ENCODE data around the gene ZDBF2. TPM values are rescaled to one million over a fixed set of nuclear protein-coding genes. Genes with fewer than 3 reads are reported as not detected.
"Not testable (repeated sequence)": the region's sequence is repeated elsewhere in the genome, so short reads cannot be mapped to it uniquely, and the experiment has no call there.

ZDBF2 gene
- polyA plus RNA-seq, 1 donor = 8.1 TPM

- no peak for DNase-seq
Observed at GRCh38 chr2:206324869-206325268, 50.4 kb downstream of the ZDBF2 start.

- DNase-seq = no peak
Observed at GRCh38 chr2:206328974-206329373, 54.5 kb downstream of the ZDBF2 start.

- no peak for DNase-seq
Observed at GRCh38 chr2:206336861-206337260, 62.4 kb downstream of the ZDBF2 start.

DNA sequence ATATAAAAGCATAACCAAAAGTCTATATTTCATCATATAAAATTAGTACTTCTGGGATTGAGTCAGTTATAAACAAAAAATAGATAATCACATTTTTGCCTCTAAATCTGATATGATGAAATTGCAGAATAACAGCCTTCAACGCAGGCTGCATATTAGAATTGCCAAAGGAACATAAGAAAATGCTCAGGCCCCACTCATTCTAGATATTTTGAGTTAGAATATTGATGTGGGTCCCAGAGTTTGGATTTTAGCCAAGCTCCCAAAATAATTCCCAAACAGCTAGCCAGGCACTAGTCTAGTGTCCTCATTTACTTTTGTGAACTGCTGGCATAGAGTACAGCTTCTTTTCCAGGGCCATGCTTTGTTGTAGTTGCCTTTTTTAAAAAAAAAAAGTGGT lies 63.5 kb downstream of the ZDBF2 start:
- no peak for DNase-seq

DNA sequence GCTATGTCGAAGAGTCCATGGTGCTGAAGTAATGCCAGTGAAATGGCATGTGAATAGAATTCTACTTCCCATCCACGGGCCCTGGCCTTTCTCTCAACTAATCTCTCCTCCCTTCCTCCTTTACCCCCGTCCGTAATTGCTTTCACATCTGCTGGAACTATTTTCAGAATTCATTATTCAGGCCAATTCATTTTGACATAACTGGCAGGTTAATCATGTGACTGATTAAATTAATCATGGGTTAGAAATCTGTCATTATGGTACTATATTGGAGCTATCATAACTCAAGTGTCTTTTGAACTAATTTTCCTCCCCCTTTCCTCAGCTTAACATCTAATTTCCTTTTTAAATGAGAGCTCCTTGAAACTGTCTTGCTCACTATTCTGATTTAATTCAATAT lies 66.9 kb downstream of the ZDBF2 start:
- DNase-seq = no peak

DNA sequence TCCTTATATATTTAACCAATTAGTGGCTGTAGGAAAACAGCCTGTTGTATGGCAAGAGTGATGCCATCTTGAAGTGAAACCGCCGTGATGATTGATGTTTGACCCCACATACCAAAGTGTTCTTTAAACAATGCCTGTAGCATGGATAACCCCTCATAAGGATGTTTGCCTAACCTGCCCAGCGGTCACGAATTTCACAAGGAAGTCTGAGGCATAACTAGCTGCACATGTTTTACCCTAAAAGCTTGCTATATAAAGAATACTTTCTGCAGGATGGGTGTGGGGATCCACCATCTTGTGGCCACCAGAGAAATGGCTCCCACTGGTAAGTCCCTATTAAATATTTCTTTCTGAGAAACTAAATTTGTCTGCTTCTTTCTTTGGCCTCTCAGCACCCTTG lies 68.7 kb downstream of the ZDBF2 start:
- DNase-seq = no peak

GRCh38 chr2:206343816-206344215 lies 69.4 kb downstream of the ZDBF2 start:
- DNase-seq = no peak

- no peak for DNase-seq
Observed at GRCh38 chr2:206345606-206346005, 71.1 kb downstream of the ZDBF2 start.

- no peak for DNase-seq
Observed at GRCh38 chr2:206349375-206349774, 74.9 kb downstream of the ZDBF2 start.

- DNase-seq = no peak
Observed at GRCh38 chr2:206352571-206352970, 78.1 kb downstream of the ZDBF2 start.

DNA sequence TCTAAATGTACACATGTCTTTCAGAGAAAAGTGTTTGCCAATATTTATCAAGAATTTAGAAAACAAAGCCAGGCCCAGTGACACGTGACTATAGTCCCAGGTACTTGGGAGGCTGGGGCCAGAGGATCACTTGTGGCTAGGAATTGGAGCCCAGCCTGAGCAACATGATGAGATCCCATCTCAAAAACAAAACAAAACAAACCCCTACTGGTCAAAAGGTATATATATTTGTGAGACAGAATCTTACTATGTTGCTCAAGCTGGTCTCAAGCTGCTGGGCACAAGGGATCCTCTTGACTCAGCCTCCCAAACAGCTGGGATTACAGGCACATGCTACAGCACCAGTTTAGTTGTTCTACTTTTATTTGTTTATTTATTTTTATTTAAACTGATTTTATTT lies 79.2 kb downstream of the ZDBF2 start:
- no peak for DNase-seq

DNA sequence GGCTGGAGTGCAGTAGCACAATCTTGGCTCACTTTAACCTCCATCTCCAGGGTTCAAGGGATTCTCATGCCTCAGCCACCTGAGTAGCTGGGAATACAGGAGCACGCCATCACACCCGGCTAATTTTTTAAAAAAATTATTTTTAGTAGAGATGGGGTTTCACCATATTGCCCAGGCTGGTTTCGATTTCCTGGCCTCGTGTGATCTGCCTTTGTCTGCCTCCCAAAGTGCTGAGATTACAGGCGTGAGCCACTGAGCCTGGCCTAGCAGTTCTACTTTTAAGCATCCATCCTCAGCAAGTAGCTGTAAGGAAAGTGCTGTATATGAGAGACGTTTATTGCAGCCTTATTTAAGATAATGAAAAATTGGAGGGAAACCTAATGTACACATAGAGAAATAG lies 79.7 kb downstream of the ZDBF2 start:
- no peak for DNase-seq

DNA sequence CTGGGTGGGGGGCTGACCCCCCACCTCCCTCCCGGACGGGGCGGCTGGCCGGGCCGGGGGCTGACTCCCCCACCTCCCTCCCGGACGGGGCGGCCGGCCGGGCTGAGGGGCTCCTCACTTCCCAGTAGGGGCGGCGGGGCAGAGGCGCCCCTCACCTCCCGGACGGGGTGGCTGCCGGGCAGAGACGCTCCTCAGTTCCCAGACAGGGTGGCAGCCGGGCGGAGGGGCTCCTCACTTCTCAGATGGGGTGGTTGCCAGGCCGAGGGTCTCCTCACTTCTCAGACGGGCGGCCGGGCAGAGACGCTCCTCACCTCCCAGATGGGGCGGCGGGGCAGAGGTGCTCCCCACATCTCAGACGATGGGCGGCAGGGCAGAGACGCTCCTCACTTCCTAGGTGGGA lies 82.4 kb downstream of the ZDBF2 start:
- not testable (repeated sequence) for DNase-seq

DNA sequence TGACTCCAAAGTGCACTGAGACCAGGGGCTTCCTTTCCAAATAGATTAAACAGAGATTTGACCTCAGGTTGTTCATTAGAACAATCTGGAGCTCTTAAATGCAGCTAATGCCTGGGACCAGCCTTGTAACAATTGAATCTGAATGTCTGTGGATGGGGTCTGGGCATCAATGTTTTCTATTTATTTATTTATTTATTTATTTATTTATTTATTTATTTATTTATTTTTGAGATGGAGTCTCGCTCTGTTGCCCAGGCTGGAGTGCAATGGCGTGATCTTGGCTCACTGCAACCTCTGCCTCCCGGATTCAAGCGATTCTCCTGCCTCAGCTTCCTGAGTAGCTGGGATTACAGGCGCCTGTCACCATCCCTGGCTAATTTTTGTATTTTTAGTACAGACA lies 86.4 kb downstream of the ZDBF2 start:
- DNase-seq = not testable (repeated sequence)

GRCh38 chr2:206361407-206362045 lies 87.1 kb downstream of the ZDBF2 start:
- DNase-seq = no peak

Other genes with a start within 250 kb of the ZDBF2 start
- gene INO80D, start 188.5 kb upstream of the ZDBF2 start, polyA plus RNA-seq (ENCODE audit: insufficient read length) = 8.0 TPM
- gene NDUFS1, start 115.2 kb upstream of the ZDBF2 start, polyA plus RNA-seq (ENCODE audit: insufficient read length) = 63.0 TPM
- 850 TPM for gene EEF1B2, start 114.8 kb upstream of the ZDBF2 start, polyA plus RNA-seq (ENCODE audit: insufficient read length)
- 8.2 TPM for gene ADAM23, start 168.9 kb downstream of the ZDBF2 start, polyA plus RNA-seq (ENCODE audit: insufficient read length)

Measured in hindlimb muscle (tissue), 1 donor.